Dermis microvascular lymphatic vessel endothelial cell (primary cell): ENCODE data around the gene EML2. TPM values are rescaled to one million over a fixed set of nuclear protein-coding genes. Genes with fewer than 3 reads are reported as not detected.
"Not testable (repeated sequence)": the region's sequence is repeated elsewhere in the genome, so short reads cannot be mapped to it uniquely, and the experiment has no call there.

Source experiments
- DNase-seq, 2 donors: peaks; one replicate each; pipeline versions ENCODE4 v3.0.0 to v3.0.0-alpha.2; 2010; ENCODE audit warnings: low read depth in 2 of 2
- total RNA-seq: library from RNA; depleted of rRNA; stranded (reverse); fragments of >200 nt; gene quantifications from 2 replicates; pipeline ENCODE4 v1.2.1, GENCODE V29; 2014

EML2 gene
- total RNA-seq, 1 donor from 2014 or later: 15.7 TPM

- no peak for DNase-seq
These were observed 14.4 kb upstream of the EML2 start for GRCh38 chr19:45653634-45654033.

GRCh38 chr19:45650722-45651121 lies 11.5 kb upstream of the EML2 start:
- DNase-seq: no peak

DNA sequence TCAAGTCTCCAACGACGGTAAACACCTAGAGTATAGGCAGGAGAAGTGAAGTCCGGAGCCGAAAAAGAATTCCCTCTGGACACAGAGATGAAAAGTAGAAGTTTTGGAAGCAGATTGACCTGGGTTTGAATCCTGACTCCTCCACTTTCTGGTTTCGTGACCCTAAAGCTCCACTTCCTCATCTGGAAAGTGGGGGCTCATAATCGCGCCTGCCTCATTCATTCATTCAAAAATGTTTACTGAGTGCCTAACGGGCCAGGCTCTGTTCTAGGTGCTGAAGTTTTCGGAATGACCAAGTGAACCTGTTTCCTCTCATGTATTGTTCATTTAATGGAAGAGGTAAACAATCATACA lies 7.1 kb upstream of the EML2 start:
- DNase-seq: peak in 1 of 2 donors; percentile 23

DNA sequence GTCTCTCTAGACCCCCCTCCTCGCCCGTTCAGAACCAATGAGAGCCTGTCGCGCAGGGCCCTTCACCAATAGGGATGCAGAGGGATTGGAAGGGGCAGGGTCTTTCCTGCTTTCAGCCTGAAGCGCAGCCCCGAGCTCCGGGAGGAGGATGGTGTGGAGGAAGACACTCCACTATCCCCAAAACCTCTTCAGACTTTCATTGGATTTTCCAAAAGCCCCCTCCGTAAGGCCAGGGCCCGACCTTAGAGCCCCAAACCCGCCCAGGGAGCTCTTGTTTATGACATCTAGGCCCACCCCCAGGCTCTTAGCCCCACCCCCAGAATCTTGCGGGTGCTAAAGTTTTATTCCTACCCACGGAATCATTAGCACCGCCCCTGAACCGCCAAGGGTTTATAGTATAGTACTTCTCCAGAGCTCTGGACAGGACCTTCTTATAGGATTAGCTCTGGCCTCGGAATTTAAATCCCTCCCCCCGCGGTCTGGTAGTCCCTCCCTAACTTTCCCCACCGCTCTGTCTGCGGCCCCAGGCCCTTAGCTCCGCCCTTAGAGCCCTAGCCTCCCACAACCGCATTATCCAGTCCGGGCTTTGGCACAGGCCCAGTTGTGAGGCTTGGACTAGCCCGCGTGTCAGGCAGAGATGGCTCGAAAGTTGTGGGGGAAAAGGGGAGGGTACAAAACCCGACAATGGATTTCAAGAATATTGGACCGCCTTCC lies 6.6 kb upstream of the EML2 start:
- DNase-seq: peak; percentile 73 to 90

DNA sequence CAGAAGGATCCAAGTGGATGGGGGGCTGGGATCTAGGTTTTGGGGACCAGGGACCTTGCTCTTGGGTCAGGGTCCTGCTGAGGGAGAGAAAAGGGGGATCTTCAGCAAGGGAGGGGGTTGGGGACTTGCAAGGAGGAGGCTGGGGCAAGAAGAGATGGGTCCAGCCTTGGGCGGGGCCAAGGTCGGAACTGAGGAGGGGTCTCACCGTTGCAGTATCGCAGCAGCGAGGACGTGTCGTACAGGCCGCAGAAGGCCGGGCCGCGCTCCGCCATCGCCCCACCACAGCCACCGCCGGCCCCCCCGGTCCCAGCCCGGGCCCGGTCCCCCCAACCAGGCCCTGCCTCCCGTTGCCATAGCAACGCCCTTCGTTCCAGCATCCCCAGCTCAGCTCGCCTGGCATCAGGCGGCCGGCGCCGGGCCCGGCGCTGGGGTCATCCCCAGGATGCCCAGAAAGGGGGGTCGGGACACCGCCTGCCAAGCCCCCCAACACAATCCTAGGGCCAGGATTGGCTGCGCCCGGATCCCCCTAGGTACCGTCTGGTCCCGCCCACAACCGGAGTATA lies 6.0 kb upstream of the EML2 start:
- DNase-seq: no peak

DNA sequence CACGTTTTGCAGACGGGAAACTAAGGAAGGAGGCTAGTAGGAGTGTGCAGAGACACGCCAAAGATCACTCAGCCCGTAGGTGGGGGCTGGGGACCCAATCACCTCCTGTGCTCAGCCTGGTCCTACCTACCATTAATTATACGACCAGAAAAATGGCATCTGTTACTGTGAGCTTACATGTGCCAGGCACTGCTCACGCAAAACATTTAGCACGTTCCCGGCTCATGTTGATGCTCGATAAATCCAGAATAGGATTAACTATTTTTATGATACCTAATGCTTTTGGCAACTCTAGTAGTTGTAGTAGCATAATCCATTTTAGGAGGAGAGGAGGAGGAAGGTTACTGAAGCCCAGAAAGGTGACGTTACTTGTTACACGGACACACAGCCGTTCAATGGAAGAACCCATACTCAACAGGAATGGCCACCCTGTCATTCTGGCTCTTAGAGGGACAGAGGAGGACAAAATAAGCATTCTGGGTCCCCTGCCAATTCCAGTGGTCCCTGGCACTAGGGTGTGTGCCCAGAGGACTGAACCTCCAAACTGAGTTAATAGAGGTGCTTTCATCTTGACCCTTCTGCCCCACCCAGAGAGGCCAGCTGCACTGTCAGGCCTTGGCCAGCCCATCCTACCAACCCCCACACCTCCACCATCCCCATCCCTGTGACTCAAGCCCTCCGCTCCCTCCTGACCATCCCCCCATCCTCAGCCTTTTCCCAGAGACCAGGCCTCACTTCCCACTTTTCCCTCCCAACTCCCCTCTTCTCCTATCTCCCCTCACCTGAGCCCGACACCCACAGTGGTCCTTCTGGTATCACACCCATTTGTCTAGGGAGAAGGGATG lies 5.0 kb upstream of the EML2 start:
- DNase-seq: no peak

- DNase-seq: peak in 1 of 2 donors; percentile 75
These were observed 4.1 kb upstream of the EML2 start for GRCh38 chr19:45643024-45643926.

- DNase-seq: peak in 1 of 2 donors; percentile 72
These were observed 2.3 kb upstream of the EML2 start for GRCh38 chr19:45641274-45642105.

- DNase-seq: no peak
These were observed 1.7 kb upstream of the EML2 start for GRCh38 chr19:45640849-45641273.

DNA sequence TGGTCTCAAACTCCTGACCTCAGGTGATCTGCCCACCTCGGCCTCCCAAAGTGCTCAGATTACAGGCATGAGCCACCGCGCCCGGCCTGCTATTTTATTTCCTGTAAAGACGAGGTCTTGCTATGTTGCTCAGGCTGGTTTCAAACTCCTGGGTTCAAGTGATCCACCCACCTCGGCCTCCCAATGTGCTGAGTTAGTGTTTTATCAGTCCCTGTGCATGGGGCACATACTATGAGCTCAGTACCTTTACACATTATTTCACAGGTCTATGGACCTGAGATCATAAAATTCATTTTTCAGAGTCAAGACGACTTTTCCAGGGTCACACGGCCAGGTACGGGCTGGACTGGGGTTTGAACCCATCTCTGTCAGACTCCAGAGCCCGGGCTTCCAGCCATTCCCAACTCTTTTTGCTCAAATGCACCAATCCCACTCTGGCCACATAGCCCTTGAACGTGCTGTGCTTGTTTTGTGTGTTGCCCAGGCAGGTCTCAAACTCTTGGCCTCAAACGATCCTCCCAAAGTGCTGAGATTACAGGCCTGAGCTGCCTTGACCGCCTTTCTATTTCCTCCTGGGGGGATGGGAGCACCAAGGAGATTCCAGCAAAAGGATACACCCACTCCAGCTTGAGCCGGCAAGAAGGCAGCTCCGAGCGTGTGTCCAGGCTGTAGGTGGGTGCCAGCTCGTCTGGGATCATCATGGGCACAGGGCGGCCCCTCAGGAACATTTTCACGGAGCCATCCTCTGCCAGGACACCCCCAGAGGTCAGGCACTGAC lies 1.1 kb downstream of the EML2 start:
- no peak for DNase-seq

- DNase-seq: no peak
These were observed 2.3 kb downstream of the EML2 start for GRCh38 chr19:45636902-45637301.

- no peak for DNase-seq
These were observed 2.9 kb downstream of the EML2 start for GRCh38 chr19:45636275-45636674.

DNA sequence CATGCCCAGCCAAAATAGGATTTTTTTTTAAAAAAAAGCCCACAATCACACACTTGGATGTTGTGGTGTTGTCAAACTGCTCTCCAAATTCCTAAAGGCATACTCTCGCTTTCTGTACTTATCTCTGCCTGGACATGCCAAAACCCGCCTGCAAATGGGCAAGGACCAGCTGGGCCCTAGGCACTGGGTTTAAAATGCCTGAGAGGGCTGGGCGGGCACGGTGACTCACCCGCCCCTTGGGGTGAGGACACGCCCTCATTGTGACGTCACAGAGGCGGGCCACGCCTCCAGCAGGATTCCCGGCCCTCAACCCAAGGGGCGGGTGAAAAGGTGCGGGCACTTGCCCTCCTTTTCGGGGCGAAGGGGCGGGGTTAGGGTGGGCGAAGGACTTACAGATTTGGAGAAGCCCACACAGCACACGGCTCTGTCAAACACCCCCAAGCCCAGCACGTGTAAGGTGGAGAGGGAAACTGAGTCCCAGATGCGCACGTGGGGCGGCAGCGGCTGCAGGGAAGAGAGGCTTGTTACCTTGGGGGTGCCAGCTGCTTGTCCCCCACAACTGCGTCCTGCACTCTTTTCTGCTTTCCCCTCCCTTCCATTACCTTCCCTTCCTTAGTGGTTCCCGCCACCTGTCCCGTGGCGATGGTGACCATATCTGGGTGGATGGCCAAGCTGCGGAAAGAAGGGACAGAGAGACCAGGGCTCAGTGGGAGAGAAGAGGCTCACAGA lies 6.6 kb downstream of the EML2 start:
- peak; percentile 52 to 80 for DNase-seq

GRCh38 chr19:45630463-45630862 lies 8.7 kb downstream of the EML2 start:
- DNase-seq: peak in 1 of 2 donors; percentile 85

- no peak for DNase-seq
These were observed 9.5 kb downstream of the EML2 start for GRCh38 chr19:45629704-45630103.

GRCh38 chr19:45628219-45628618 lies 11.0 kb downstream of the EML2 start:
- DNase-seq: not testable (repeated sequence)

DNA sequence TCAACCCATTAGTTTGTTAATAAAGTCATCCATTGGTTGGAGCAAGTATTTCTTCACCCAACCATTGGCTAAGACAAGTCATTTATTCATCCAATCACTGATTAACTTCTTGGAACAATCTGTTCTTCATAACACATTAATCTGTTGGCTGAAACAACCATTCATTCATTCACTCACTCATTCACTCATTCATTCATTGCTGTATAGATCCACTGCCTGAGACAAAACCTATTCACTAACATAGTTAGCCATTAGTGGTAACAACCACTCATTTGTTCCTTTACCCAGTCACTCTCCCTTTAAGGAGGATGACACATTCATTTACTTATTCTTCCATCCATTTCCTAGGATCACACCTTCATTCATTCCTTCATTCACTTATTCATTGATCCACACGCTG lies 15.2 kb downstream of the EML2 start:
- no peak for DNase-seq

- no peak for DNase-seq
These were observed 17.2 kb downstream of the EML2 start for GRCh38 chr19:45621976-45622503.

DNA sequence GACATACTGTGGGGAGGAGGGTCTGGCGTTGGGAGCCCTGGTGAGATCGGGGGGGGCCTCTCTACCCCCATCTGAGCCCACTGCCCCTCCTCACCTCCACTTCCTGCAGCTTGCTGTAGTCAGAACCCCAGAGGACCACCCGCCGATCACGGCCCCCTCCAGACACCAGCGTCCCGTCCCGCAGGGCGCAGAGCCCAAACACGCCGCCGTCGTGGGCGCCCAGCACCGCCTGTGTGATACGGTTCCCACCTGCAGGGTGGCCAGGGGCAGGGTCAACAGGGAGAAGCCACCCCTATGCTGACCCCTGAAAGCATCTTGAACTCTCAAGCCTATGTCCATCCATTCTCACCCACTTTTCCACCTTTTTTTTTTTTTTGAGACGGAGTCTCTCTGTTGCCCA lies 17.8 kb downstream of the EML2 start:
- no peak for DNase-seq
